K562 (cell line): Measurements from ENCODE around the gene PHLDB3. TPM values are rescaled to one million over a fixed set of nuclear protein-coding genes. Genes with fewer than 3 reads are reported as not detected.
A peak's percentile ranks its signal among the peaks of the same experiment; 100 is the strongest.

Experiments used
- CHD2 ChIP-seq: IDR thresholded peaks from 2 replicates; pipeline ENCODE4 v1.6.1; 2011; ENCODE audit warnings: low read depth, low read length
- CTCF ChIP-seq, 3 experiments: IDR thresholded peaks in 2 of 3; conservative IDR thresholded peaks in 1 of 3; 2 replicates each; pipeline ENCODE4 v1.5.1; 2011 to 2012; ENCODE audit warnings: low read length in 3 of 3, mild to moderate bottlenecking in 3 of 3, control low read depth in 2 of 3, improper control_type of control experiment in 1 of 3, inconsistent platforms in 1 of 3, low read depth in 1 of 3, mixed read lengths in 1 of 3, moderate library complexity in 1 of 3; ENCODE audit not compliant: insufficient read depth in 2 of 3
- ETV5 ChIP-seq: sonication (generic); formaldehyde crosslinking; IDR thresholded peaks from 2 replicates; pipeline ENCODE4 v1.4.0; 2020; ENCODE audit warnings: low read depth, mild to moderate bottlenecking, missing genetic modification reagents
- FOXA1 ChIP-seq: fragments of 450-650 bp; IDR thresholded peaks from 2 replicates; pipeline ENCODE4 v1.6.1; 2016; ENCODE audit warnings: mild to moderate bottlenecking, borderline replicate concordance
- FOXP1 ChIP-seq: sonication (generic); formaldehyde crosslinking; IDR thresholded peaks from 2 replicates; pipeline ENCODE4 v1.8.0; 2022; ENCODE audit warnings: mild to moderate bottlenecking, missing genetic modification reagents
- GATA2 ChIP-seq: sonication (generic); formaldehyde crosslinking; IDR thresholded peaks from 2 replicates; pipeline ENCODE4 v1.4.0; 2020; ENCODE audit warnings: mild to moderate bottlenecking, missing genetic modification reagents
- HCFC1 ChIP-seq: IDR thresholded peaks from 2 replicates; pipeline ENCODE4 v1.6.1; 2012; ENCODE audit warnings: low read depth, low read length, improper control_type of control experiment
- HES1 ChIP-seq: fragments of 450-650 bp; IDR thresholded peaks from 2 replicates; pipeline ENCODE4 v1.6.1; 2016; ENCODE audit warnings: low read depth, mild to moderate bottlenecking, moderate library complexity
- HIVEP1 ChIP-seq: fragments of 250-450 bp; sonication (Bioruptor Pico); IDR thresholded peaks from 2 replicates; pipeline ENCODE4 v1.4.0; 2020; ENCODE audit warnings: mild to moderate bottlenecking
- JUNB ChIP-seq: fragments of 450-650 bp; formaldehyde crosslinking; conservative IDR thresholded peaks from 2 replicates; pipeline ENCODE4 v1.4.0; 2020; ENCODE audit warnings: mild to moderate bottlenecking
- KLF1 ChIP-seq: fragments of 450-650 bp; IDR thresholded peaks from 2 replicates; pipeline ENCODE4 v1.6.1; 2016; ENCODE audit warnings: missing genetic modification characterization, missing compliant biosample characterization
- MAZ ChIP-seq, 2 experiments: fragments of 450-650 bp in 1 of 2; sonication (generic) in 1 of 2; formaldehyde crosslinking; IDR thresholded peaks in 1 of 2; conservative IDR thresholded peaks in 1 of 2; 2 replicates each; pipeline versions ENCODE4 v1.4.0 to v1.5.0; 2020; ENCODE audit warnings: mild to moderate bottlenecking in 1 of 2, missing genetic modification reagents in 1 of 2
- MCM5 ChIP-seq: fragments of 450-650 bp; IDR thresholded peaks from 2 replicates; pipeline ENCODE4 v1.6.1; 2016; ENCODE audit warnings: low read depth
- PCBP1 ChIP-seq: fragments of 200-400 bp; formaldehyde crosslinking; IDR thresholded peaks from 2 replicates; pipeline ENCODE4 v1.6.1; 2018; ENCODE audit warnings: mild to moderate bottlenecking, low read depth, low read length; ENCODE audit not compliant: poor library complexity, severe bottlenecking
- PHF20 ChIP-seq: fragments of 450-650 bp; IDR thresholded peaks from 2 replicates; pipeline ENCODE4 v1.6.1; 2018; ENCODE audit not compliant: partially characterized antibody
- RB1 ChIP-seq: fragments of 450-650 bp; IDR thresholded peaks from 2 replicates; pipeline ENCODE4 v1.6.1; 2017; ENCODE audit warnings: low read depth, mild to moderate bottlenecking
- STAT5B ChIP-seq: fragments of 250-450 bp; sonication (Bioruptor Pico); IDR thresholded peaks from 2 replicates; pipeline ENCODE4 v1.8.0; 2021; ENCODE audit warnings: mild to moderate bottlenecking, inconsistent platforms
- TAF7 ChIP-seq: fragments of 450-650 bp; IDR thresholded peaks from 2 replicates; pipeline ENCODE4 v1.6.1; 2016; ENCODE audit warnings: missing genetic modification characterization, missing compliant biosample characterization
- THRA ChIP-seq: fragments of 450-650 bp; IDR thresholded peaks from 2 replicates; pipeline ENCODE4 v1.6.1; 2017; ENCODE audit warnings: mild to moderate bottlenecking, moderate library complexity
- ZNF174 ChIP-seq: fragments of 250-450 bp; sonication (Bioruptor Pico); IDR thresholded peaks from 2 replicates; pipeline ENCODE4 v1.4.0; 2020; ENCODE audit warnings: mild to moderate bottlenecking
- ZNF354B ChIP-seq: fragments of 250-450 bp; sonication (Bioruptor Pico); IDR thresholded peaks from 2 replicates; pipeline ENCODE4 v1.4.0; 2020
- ZNF609 ChIP-seq: sonication (generic); formaldehyde crosslinking; IDR thresholded peaks from 2 replicates; pipeline ENCODE4 v1.8.1; 2023; ENCODE audit warnings: missing genetic modification reagents, mild to moderate bottlenecking, borderline replicate concordance
- polyA plus RNA-seq, 8 experiments: library from polyadenylated mRNA; depleted of rRNA in 4 of 8; stranded (reverse) in 5 of 8; unstranded in 3 of 8; fragments of >200 nt; fragmentation: Nextera tagmentation in 2 of 8; fragmentation: Illumina TruSeq in 1 of 8; extraction: Ambion mirVana in 2 of 8; extraction: Trizol in 1 of 8; gene quantifications; 2 replicates each; pipeline versions ENCODE4 v1.2.1 to v1.2.3, GENCODE V29; 2011 to 2014; ENCODE audit warnings: inconsistent platforms in 1 of 8, missing spikeins in 1 of 8
- total RNA-seq, 7 experiments: library from RNA; depleted of rRNA in 6 of 7; stranded (reverse); fragments of >200 nt in 6 of 7; fragmentation: Illumina TruSeq in 2 of 7; extraction: Trizol in 2 of 7; gene quantifications; 2 replicates each; pipeline versions ENCODE4 v1.2.1 to v1.2.3, GENCODE V29; 2011 to 2021; ENCODE audit warnings: low replicate concordance in 1 of 7

PHLDB3 gene
- total and polyA plus RNA-seq, 9 of the 15 experiments (the other 6 are each of a cell fraction or from before 2014, with no cell fraction given) = 0.04 to 23.5 (median 3.9) TPM

- TF ChIP-seq FOXP1 (CRISPR knock-in tag) = peak; percentile 27; the same call in 1 of the 2 replicates
- TF ChIP-seq MCM5 = no peak
- TF ChIP-seq ZNF609 = no peak
- TF ChIP-seq PCBP1 = peak; percentile 64
- TF ChIP-seq ZNF174 (CRISPR knock-in tag) = no peak
- no peak for TF ChIP-seq CTCF (IDR thresholded peaks at IDR 0.05 in 2 of 3, conservative IDR thresholded peaks at IDR 0.05 in 1 of 3; ENCODE audit: insufficient read depth in 2 of 3, low read depth in 1 of 3, low read length in 3 of 3)
- peak; percentile 71 to 95 for TF ChIP-seq MAZ (CRISPR knock-in tag; conservative IDR thresholded peaks at IDR 0.05 in 1 of 2, IDR thresholded peaks at IDR 0.05 in 1 of 2)
- peak; percentile 51; the same call in 1 of the 2 replicates for TF ChIP-seq KLF1 (tag)
- no peak for TF ChIP-seq CHD2
- no peak for TF ChIP-seq GATA2
- TF ChIP-seq ETV5 = no peak; the same call in 1 of the 2 replicates
- no peak for TF ChIP-seq HES1
- no peak for TF ChIP-seq STAT5B (CRISPR knock-in tag)
- TF ChIP-seq TAF7 (tag) = no peak
- TF ChIP-seq HIVEP1 = no peak
- no peak for TF ChIP-seq PHF20
- no peak for TF ChIP-seq JUNB (CRISPR knock-in tag)
- no peak for TF ChIP-seq FOXA1
- TF ChIP-seq RB1 = peak; percentile 90
- peak; percentile 12; the same call in 1 of the 2 replicates for TF ChIP-seq HCFC1
- TF ChIP-seq THRA = no peak
- no peak for TF ChIP-seq ZNF354B (CRISPR knock-in tag)
Measured at GRCh38 chr19:43532962-43533545, 28.5 kb upstream of the PHLDB3 start, which contains the start of gene ZNF575 (continued).
